ENCODE results near the gene SLC28A1.

Gene SLC28A1

GRCh38 chr15:84887938-84888337, 3.5 kb downstream of the SLC28A1 start:
- DNase-seq: no peak

GRCh38 chr15:84888639-84889038, 4.2 kb downstream of the SLC28A1 start:
- no peak for DNase-seq

- no peak for DNase-seq
Observed at GRCh38 chr15:84889313-84889990, 5.0 kb downstream of the SLC28A1 start.

GRCh38 chr15:84889991-84890669, 5.7 kb downstream of the SLC28A1 start:
- DNase-seq: no peak

GRCh38 chr15:84890670-84891162, 6.3 kb downstream of the SLC28A1 start:
- no peak for DNase-seq

- no peak for DNase-seq
Observed at GRCh38 chr15:84891339-84891738, 6.9 kb downstream of the SLC28A1 start.

- DNase-seq: no peak
Observed at GRCh38 chr15:84892786-84893307, 8.4 kb downstream of the SLC28A1 start.

GRCh38 chr15:84893607-84894006, 9.1 kb downstream of the SLC28A1 start:
- no peak for DNase-seq

- DNase-seq: no peak
Observed at GRCh38 chr15:84894736-84895425, 10.4 kb downstream of the SLC28A1 start.

GRCh38 chr15:84898761-84899160, 14.3 kb downstream of the SLC28A1 start:
- DNase-seq: no peak

GRCh38 chr15:84899750-84900149, 15.3 kb downstream of the SLC28A1 start:
- DNase-seq: no peak

- no peak for DNase-seq
Observed at GRCh38 chr15:84901540-84901939, 17.1 kb downstream of the SLC28A1 start.

GRCh38 chr15:84903751-84904150, 19.3 kb downstream of the SLC28A1 start:
- no peak for DNase-seq

GRCh38 chr15:84904419-84904818, 20.0 kb downstream of the SLC28A1 start:
- DNase-seq: no peak

- DNase-seq: no peak
Observed at GRCh38 chr15:84905016-84905916, 20.8 kb downstream of the SLC28A1 start.

- DNase-seq: no peak
Observed at GRCh38 chr15:84907731-84908130, 23.3 kb downstream of the SLC28A1 start.

- DNase-seq: no peak
Observed at GRCh38 chr15:84908564-84908963, 24.1 kb downstream of the SLC28A1 start.

- no peak for DNase-seq
Observed at GRCh38 chr15:84909029-84909428, 24.6 kb downstream of the SLC28A1 start.

- no peak for DNase-seq
Observed at GRCh38 chr15:84909782-84910181, 25.3 kb downstream of the SLC28A1 start.

- DNase-seq: no peak
Observed at GRCh38 chr15:84910928-84911623, 26.6 kb downstream of the SLC28A1 start.

GRCh38 chr15:84911879-84912660, 27.6 kb downstream of the SLC28A1 start:
- peak; percentile 78 for DNase-seq
